Measurements from ENCODE around the gene F2R.

The F2R gene

DNA sequence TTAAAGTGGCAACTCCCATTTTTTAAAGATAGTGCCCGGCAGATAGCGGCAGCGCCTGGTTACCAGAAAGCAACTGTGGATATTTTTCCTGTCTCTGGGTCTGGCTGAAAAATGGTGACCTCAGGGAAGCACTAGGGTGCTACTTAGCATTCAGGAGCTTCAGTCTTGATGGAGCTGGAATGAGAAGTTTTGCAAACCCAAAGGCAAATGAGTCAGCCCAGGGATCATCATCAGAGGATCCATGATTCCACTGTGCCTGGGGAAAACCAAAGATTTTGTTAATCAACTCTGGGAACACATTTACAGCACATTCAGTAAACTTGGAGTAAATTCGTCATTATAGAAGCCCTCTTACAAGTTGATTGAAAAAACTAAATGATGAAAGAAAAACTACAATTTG lies 26.7 kb downstream of the F2R start:
- H3K27me3 ChIP-seq (ENCODE audit: low read depth, low read length) = no peaks in the 10 kb centered on the region
- no peak overlapping the region for H3K4me3 ChIP-seq (ENCODE audit: low read length)
- no peak overlapping the region for H2AFZ ChIP-seq (ENCODE audit: low read depth, low read length)
- H3K27ac ChIP-seq (ENCODE audit: low read length) = no peak overlapping the region
- H4K20me1 ChIP-seq (ENCODE audit: insufficient read depth, low read length) = no peaks in the 10 kb centered on the region
- no peaks in the 10 kb centered on the region for H3K36me3 ChIP-seq (replicated peaks; ENCODE audit: low read depth, low read length)
- H3K4me2 ChIP-seq (ENCODE audit: low read length) = no peak overlapping the region
- no peak for TF ChIP-seq EZH2phosphoT487 (IDR thresholded peaks at IDR 0.05; ENCODE audit: low read depth)
- TF ChIP-seq, protein P1, sequence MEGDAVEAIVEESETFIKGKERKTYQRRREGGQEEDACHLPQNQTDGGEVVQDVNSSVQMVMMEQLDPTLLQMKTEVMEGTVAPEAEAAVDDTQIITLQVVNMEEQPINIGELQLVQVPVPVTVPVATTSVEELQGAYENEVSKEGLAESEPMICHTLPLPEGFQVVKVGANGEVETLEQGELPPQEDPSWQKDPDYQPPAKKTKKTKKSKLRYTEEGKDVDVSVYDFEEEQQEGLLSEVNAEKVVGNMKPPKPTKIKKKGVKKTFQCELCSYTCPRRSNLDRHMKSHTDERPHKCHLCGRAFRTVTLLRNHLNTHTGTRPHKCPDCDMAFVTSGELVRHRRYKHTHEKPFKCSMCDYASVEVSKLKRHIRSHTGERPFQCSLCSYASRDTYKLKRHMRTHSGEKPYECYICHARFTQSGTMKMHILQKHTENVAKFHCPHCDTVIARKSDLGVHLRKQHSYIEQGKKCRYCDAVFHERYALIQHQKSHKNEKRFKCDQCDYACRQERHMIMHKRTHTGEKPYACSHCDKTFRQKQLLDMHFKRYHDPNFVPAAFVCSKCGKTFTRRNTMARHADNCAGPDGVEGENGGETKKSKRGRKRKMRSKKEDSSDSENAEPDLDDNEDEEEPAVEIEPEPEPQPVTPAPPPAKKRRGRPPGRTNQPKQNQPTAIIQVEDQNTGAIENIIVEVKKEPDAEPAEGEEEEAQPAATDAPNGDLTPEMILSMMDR (IDR thresholded peaks at IDR 0.05; ENCODE audit: low read depth, low read length) = no peak
- peaks cover 16% of the 10 kb centered on the region for H3K4me1 ChIP-seq (ENCODE audit: low read length)
- H3K79me2 ChIP-seq (ENCODE audit: low read length) = no peaks in the 10 kb centered on the region
- H3K9ac ChIP-seq (ENCODE audit: low read length) = no peak overlapping the region
- H3K9me3 ChIP-seq (ENCODE audit: insufficient read depth, low read length) = no peaks in the 10 kb centered on the region

DNA sequence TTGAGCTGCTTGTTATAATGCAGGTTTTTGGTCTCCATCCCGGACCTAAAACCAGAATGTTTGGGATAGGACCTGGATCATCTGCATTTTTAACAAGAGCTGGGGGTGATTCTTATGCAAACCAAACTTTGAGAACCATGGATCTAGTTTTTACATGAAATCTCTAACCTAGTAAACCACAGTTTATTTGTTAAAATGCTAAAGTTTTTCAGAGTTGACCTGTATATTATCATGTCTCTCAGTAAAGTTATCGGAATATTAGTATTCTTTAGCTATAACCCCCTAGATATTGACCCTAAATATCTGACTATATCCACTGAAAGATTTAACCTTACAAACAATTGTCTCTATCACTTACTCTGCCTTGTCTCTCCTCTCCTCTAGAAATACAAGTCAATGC lies 28.7 kb downstream of the F2R start:
- no peaks in the 10 kb centered on the region for H3K36me3 ChIP-seq (replicated peaks; ENCODE audit: low read depth, low read length)
- H3K4me3 ChIP-seq (ENCODE audit: low read length) = no peak overlapping the region
- no peaks in the 10 kb centered on the region for H3K27me3 ChIP-seq (ENCODE audit: low read depth, low read length)
- no peak overlapping the region for H3K4me2 ChIP-seq (ENCODE audit: low read length)
- H2AFZ ChIP-seq (ENCODE audit: low read depth, low read length) = no peak overlapping the region
- H3K9ac ChIP-seq (ENCODE audit: low read length) = no peak overlapping the region
- peaks cover 2% of the 10 kb centered on the region for H3K4me1 ChIP-seq (ENCODE audit: low read length)
- no peak overlapping the region for H3K27ac ChIP-seq (ENCODE audit: low read length)
- TF ChIP-seq, protein P1 (IDR thresholded peaks at IDR 0.05; ENCODE audit: low read depth, low read length) = no peak
- TF ChIP-seq EZH2phosphoT487 (IDR thresholded peaks at IDR 0.05; ENCODE audit: low read depth) = no peak
- H4K20me1 ChIP-seq (ENCODE audit: insufficient read depth, low read length) = no peaks in the 10 kb centered on the region
- H3K9me3 ChIP-seq (ENCODE audit: insufficient read depth, low read length) = no peaks in the 10 kb centered on the region
- no peaks in the 10 kb centered on the region for H3K79me2 ChIP-seq (ENCODE audit: low read length)

DNA sequence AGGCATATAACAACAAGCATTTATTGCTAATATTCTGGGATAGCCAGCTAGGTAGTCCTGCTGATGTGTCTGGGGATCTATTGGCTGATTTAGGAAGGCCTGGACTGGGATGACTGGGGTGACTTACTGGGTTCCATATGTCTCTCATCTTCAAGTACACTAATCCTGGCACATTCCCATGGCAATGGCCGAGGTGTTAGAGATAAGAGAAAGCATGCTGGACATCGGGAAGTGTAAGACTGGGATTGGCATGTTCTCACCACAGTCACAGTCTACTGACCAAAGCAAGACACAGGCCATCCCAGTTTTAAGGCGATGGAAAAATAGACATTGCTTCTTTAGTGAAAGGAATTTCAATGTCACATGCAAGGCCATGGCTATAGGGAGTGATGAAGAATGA lies 29.7 kb downstream of the F2R start:
- Histone ChIP-seq H3K36me3 (replicated peaks; ENCODE audit: low read depth, low read length) (no peaks in the 10 kb centered on the region), H3K9me3 (ENCODE audit: insufficient read depth, low read length) (no peaks in the 10 kb centered on the region), H3K27ac (ENCODE audit: low read length) (no peak overlapping the region), H3K9ac (ENCODE audit: low read length) (no peak overlapping the region), H3K4me3 (ENCODE audit: low read length) (no peak overlapping the region), H4K20me1 (ENCODE audit: insufficient read depth, low read length) (no peaks in the 10 kb centered on the region), H2AFZ (ENCODE audit: low read depth, low read length) (no peak overlapping the region), H3K4me1 (ENCODE audit: low read length) (no peaks in the 10 kb centered on the region), H3K79me2 (ENCODE audit: low read length) (no peaks in the 10 kb centered on the region), H3K27me3 (ENCODE audit: low read depth, low read length) (no peaks in the 10 kb centered on the region), H3K4me2 (ENCODE audit: low read length) (no peak overlapping the region)
- TF ChIP-seq, protein P1 (IDR thresholded peaks at IDR 0.05; ENCODE audit: low read depth, low read length) = no peak
- no peak for TF ChIP-seq EZH2phosphoT487 (IDR thresholded peaks at IDR 0.05; ENCODE audit: low read depth)

DNA sequence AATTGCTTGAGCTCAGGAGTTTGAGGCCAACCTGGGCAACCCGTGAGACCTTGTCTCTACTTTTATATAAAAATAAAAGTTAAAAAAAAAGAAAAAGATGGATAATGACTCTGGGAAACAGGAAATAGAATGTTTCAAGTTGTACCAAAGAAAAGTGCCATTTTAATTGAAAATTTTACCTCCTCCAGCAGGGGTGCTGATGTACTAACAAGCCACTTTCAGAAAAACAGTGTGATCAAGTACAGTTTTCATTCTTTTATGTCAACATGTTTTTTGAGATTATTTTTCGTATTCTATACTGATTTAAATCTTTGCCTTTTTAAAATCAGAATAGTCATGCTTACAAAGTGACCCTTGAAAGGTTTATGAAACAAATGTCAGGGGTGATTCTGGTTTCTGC lies 30.8 kb downstream of the F2R start:
- no peak overlapping the region for H3K4me2 ChIP-seq (ENCODE audit: low read length)
- no peak overlapping the region for H3K27ac ChIP-seq (ENCODE audit: low read length)
- H3K9me3 ChIP-seq (ENCODE audit: insufficient read depth, low read length) = no peaks in the 10 kb centered on the region
- no peak overlapping the region for H3K9ac ChIP-seq (ENCODE audit: low read length)
- no peak overlapping the region for H2AFZ ChIP-seq (ENCODE audit: low read depth, low read length)
- H3K4me3 ChIP-seq (ENCODE audit: low read length) = no peak overlapping the region
- no peaks in the 10 kb centered on the region for H4K20me1 ChIP-seq (ENCODE audit: insufficient read depth, low read length)
- no peaks in the 10 kb centered on the region for H3K79me2 ChIP-seq (ENCODE audit: low read length)
- H3K36me3 ChIP-seq (replicated peaks; ENCODE audit: low read depth, low read length) = no peaks in the 10 kb centered on the region
- no peaks in the 10 kb centered on the region for H3K4me1 ChIP-seq (ENCODE audit: low read length)
- TF ChIP-seq, protein P1 (IDR thresholded peaks at IDR 0.05; ENCODE audit: low read depth, low read length) = no peak; the same call in 1 of the 2 replicates
- no peak for TF ChIP-seq EZH2phosphoT487 (IDR thresholded peaks at IDR 0.05; ENCODE audit: low read depth)
- no peaks in the 10 kb centered on the region for H3K27me3 ChIP-seq (ENCODE audit: low read depth, low read length)

Measured in OCI-LY3 (cell line).